Islet precursor cell (in vitro differentiated cells): ENCODE measurements around the gene HNRNPU.
A peak's percentile ranks its signal among the peaks of the same experiment; 100 is the strongest.
"Not testable (repeated sequence)": the region's sequence is repeated elsewhere in the genome, so short reads cannot be mapped to it uniquely, and the experiment has no call there.

Source experiments
- DNase-seq: peaks from one replicate; pipeline ENCODE4 v3.0.0-alpha.2; 2018

HNRNPU gene

GRCh38 chr1:244839656-244840055 is 24.7 kb downstream of the HNRNPU start:
- no peak for DNase-seq

GRCh38 chr1:244837597-244838258 is 26.6 kb downstream of the HNRNPU start:
- no peak for DNase-seq

- DNase-seq: no peak
Observed at GRCh38 chr1:244836584-244836983, 27.8 kb downstream of the HNRNPU start.

GRCh38 chr1:244836135-244836521 is 28.2 kb downstream of the HNRNPU start:
- DNase-seq: peak; percentile 66

- DNase-seq: peak; percentile 97
Observed at GRCh38 chr1:244835276-244836134, 28.8 kb downstream of the HNRNPU start, which contains the start of gene COX20. Gene COX20 (plus strand): TSS chr1:244835658. CDS start chr1:244835715, 57 bp downstream.

GRCh38 chr1:244834543-244835275 is 29.6 kb downstream of the HNRNPU start:
- no peak for DNase-seq

- peak; percentile 78 for DNase-seq
Observed at GRCh38 chr1:244833734-244834542, 30.4 kb downstream of the HNRNPU start.

GRCh38 chr1:244833260-244833659 is 31.1 kb downstream of the HNRNPU start:
- not testable (repeated sequence) for DNase-seq

GRCh38 chr1:244830639-244831038 is 33.7 kb downstream of the HNRNPU start:
- no peak for DNase-seq

GRCh38 chr1:244826712-244827111 is 37.6 kb downstream of the HNRNPU start:
- DNase-seq: no peak

GRCh38 chr1:244822878-244823277 is 41.5 kb downstream of the HNRNPU start:
- DNase-seq: no peak

GRCh38 chr1:244821134-244821533 is 43.2 kb downstream of the HNRNPU start:
- peak; percentile 88 for DNase-seq

- DNase-seq: peak; percentile 84
Observed at GRCh38 chr1:244820131-244820530, 44.2 kb downstream of the HNRNPU start.

GRCh38 chr1:244817415-244817894 is 46.9 kb downstream of the HNRNPU start:
- DNase-seq: no peak

GRCh38 chr1:244815600-244816099 is 48.7 kb downstream of the HNRNPU start:
- DNase-seq: no peak

- no peak for DNase-seq
Observed at GRCh38 chr1:244813327-244813726, 51.0 kb downstream of the HNRNPU start.

- DNase-seq: no peak
Observed at GRCh38 chr1:244810221-244810620, 54.1 kb downstream of the HNRNPU start.

GRCh38 chr1:244807138-244807537 is 57.2 kb downstream of the HNRNPU start:
- DNase-seq: peak; percentile 2

GRCh38 chr1:244804841-244805240 is 59.5 kb downstream of the HNRNPU start:
- DNase-seq: no peak

GRCh38 chr1:244802556-244803239 is 61.6 kb downstream of the HNRNPU start:
- no peak for DNase-seq

GRCh38 chr1:244802041-244802440 is 62.3 kb downstream of the HNRNPU start:
- no peak for DNase-seq

- DNase-seq: no peak
Observed at GRCh38 chr1:244801246-244801645, 63.1 kb downstream of the HNRNPU start.
